IMR-90 (cell line): ENCODE data around the gene PIAS4. TPM values are rescaled to one million over a fixed set of nuclear protein-coding genes. Genes with fewer than 3 reads are reported as not detected.

ENCODE experiments used
- ATAC-seq: fragments of 200-7000 bp; cut with Tn5 transposase; 2 replicates; pipeline ENCODE4 v1.9.1; 2020; ENCODE audit warnings: low read depth, mild to moderate bottlenecking, moderate library complexity
- BruUV-seq: library from RNA; stranded (reverse); fragments of 400-500 nt; replicated peaks from 2 replicates; lab custom pipeline; 2021; lab: Mats Ljungman, UMichigan
- CTCF ChIA-PET: fragments of 300-600 bp; formaldehyde crosslinking; extraction: SDS; loops from one replicate; lab custom pipeline; 2021; ENCODE audit warnings: antibody characterized with exemption; lab: Yijun Ruan, JAX
- POLR2A ChIA-PET: fragments of 300-600 bp; sonication (Branson Sonifier 250); formaldehyde crosslinking; loops from one replicate; lab custom pipeline; 2022; ENCODE audit warnings: antibody characterized with exemption; ENCODE audit not compliant: unreplicated experiment; lab: Charles Lee
- DNase-seq: peaks from one replicate; pipeline ENCODE4 v3.0.0; 2013
- H2AFZ ChIP-seq: replicated peaks from 2 replicates; pipeline ENCODE3; 2013; ENCODE audit warnings: low read length, mild to moderate bottlenecking; ENCODE audit not compliant: poor library complexity
- H2AK5ac ChIP-seq: 2 replicates; pipeline ENCODE4 v1.6.1; 2013; ENCODE audit warnings: low read depth, low read length, inconsistent platforms
- H2AK9ac ChIP-seq: replicated peaks from 2 replicates; pipeline ENCODE3; 2013; ENCODE audit warnings: mild to moderate bottlenecking, low read depth, low read length, moderate library complexity; ENCODE audit not compliant: poor library complexity
- H2BK120ac ChIP-seq: 2 replicates; pipeline ENCODE4 v1.6.1; 2013; ENCODE audit warnings: low read depth, low read length, inconsistent platforms
- H2BK15ac ChIP-seq: 3 replicates; pipeline ENCODE4 v1.6.1; 2013; ENCODE audit warnings: low read depth, low read length, inconsistent platforms
- H2BK20ac ChIP-seq: 2 replicates; pipeline ENCODE4 v1.6.1; 2013; ENCODE audit warnings: low read depth, mild to moderate bottlenecking, inconsistent platforms, low read length, moderate library complexity
- H2BK5ac ChIP-seq: 2 replicates; pipeline ENCODE4 v1.6.1; 2013; ENCODE audit warnings: mild to moderate bottlenecking, low read depth, low read length, inconsistent platforms; ENCODE audit not compliant: poor library complexity, severe bottlenecking
- H3K14ac ChIP-seq: replicated peaks from 2 replicates; pipeline ENCODE4 v1.6.1; 2013; ENCODE audit warnings: low read depth, low read length, inconsistent platforms
- H3K18ac ChIP-seq: 2 replicates; pipeline ENCODE4 v1.6.1; 2013; ENCODE audit warnings: low read depth, low read length, control low read depth
- H3K23ac ChIP-seq: 2 replicates; pipeline ENCODE4 v1.6.1; 2013; ENCODE audit warnings: low read depth, low read length, inconsistent platforms
- H3K27ac ChIP-seq: 2 replicates; pipeline ENCODE4 v1.5.1; 2013; ENCODE audit warnings: mild to moderate bottlenecking, control low read depth, low read length; ENCODE audit not compliant: insufficient read depth
- H3K27me3 ChIP-seq: 2 replicates; pipeline ENCODE4 v1.6.1; 2013; ENCODE audit warnings: low read length; ENCODE audit not compliant: control insufficient read depth, insufficient read depth
- H3K36me3 ChIP-seq: 2 replicates; pipeline ENCODE4 v1.6.1; 2013; ENCODE audit warnings: low read length, mixed read lengths; ENCODE audit not compliant: control insufficient read depth, insufficient read depth
- H3K4ac ChIP-seq: 2 replicates; pipeline ENCODE4 v1.6.1; 2013; ENCODE audit warnings: low read depth, low read length, inconsistent platforms
- H3K4me1 ChIP-seq: 2 replicates; pipeline ENCODE4 v1.6.1; 2013; ENCODE audit warnings: low read length, mixed read lengths; ENCODE audit not compliant: control insufficient read depth, insufficient read depth
- H3K4me2 ChIP-seq: 2 replicates; pipeline ENCODE4 v1.6.1; 2013; ENCODE audit warnings: low read depth, mild to moderate bottlenecking, control low read depth, low read length, moderate library complexity
- H3K4me3 ChIP-seq: 2 replicates; pipeline ENCODE4 v1.5.1; 2013; ENCODE audit warnings: low read depth, mild to moderate bottlenecking, control low read depth, low read length, moderate library complexity; ENCODE audit not compliant: insufficient read depth
- H3K56ac ChIP-seq: 2 replicates; pipeline ENCODE4 v1.6.1; 2013; ENCODE audit warnings: low read length, inconsistent platforms; ENCODE audit not compliant: insufficient read depth; ENCODE audit errors: extremely low read depth
- H3K79me1 ChIP-seq, 2 experiments: 2 replicates each; pipeline ENCODE4 v1.6.1; 2013; ENCODE audit warnings: low read length in 2 of 2, inconsistent platforms in 1 of 2, low read depth in 1 of 2
- H3K9ac ChIP-seq: 2 replicates; pipeline ENCODE4 v1.6.1; 2013; ENCODE audit warnings: low read depth, low read length, control low read depth
- H3K9me1 ChIP-seq: 2 replicates; pipeline ENCODE4 v1.6.1; 2013; ENCODE audit warnings: low read length, inconsistent platforms; ENCODE audit not compliant: insufficient read depth
- H3K9me3 ChIP-seq: 2 replicates; pipeline ENCODE4 v1.6.1; 2013; ENCODE audit warnings: low read length; ENCODE audit not compliant: control insufficient read depth, insufficient read depth
- H4K20me1 ChIP-seq: 2 replicates; pipeline ENCODE4 v1.6.1; 2013; ENCODE audit warnings: low read length, inconsistent platforms; ENCODE audit not compliant: insufficient read depth
- H4K5ac ChIP-seq: 2 replicates; pipeline ENCODE4 v1.6.1; 2013; ENCODE audit warnings: mild to moderate bottlenecking, low read depth, low read length, control low read depth
- H4K8ac ChIP-seq, 2 experiments: 2 replicates each; pipeline ENCODE4 v1.6.1; 2013; ENCODE audit warnings: low read depth in 2 of 2, low read length in 2 of 2, control low read depth in 1 of 2, inconsistent platforms in 1 of 2
- H4K91ac ChIP-seq: 2 replicates; pipeline ENCODE4 v1.6.1; 2013; ENCODE audit warnings: low read depth, low read length, inconsistent platforms; ENCODE audit not compliant: insufficient read depth
- BHLHE40 ChIP-seq: fragments of 150-350 bp; IDR thresholded peaks from 2 replicates; pipeline ENCODE4 v1.6.1; 2016; ENCODE audit warnings: mild to moderate bottlenecking, low read depth, low read length
- CEBPB ChIP-seq: IDR thresholded peaks from 2 replicates; pipeline ENCODE4 v1.6.1; 2012; ENCODE audit warnings: low read depth, low read length, improper control_type of control experiment
- ELK1 ChIP-seq: fragments of 150-350 bp; IDR thresholded peaks from 2 replicates; pipeline ENCODE4 v1.6.1; 2016; ENCODE audit warnings: low read depth, mild to moderate bottlenecking, low read length, moderate library complexity, borderline replicate concordance
- FOS ChIP-seq: fragments of 150-350 bp; IDR thresholded peaks from 2 replicates; pipeline ENCODE4 v1.6.1; 2016; ENCODE audit warnings: low read depth, low read length
- MAFK ChIP-seq: IDR thresholded peaks from 2 replicates; pipeline ENCODE4 v1.6.1; 2012; ENCODE audit warnings: low read depth, low read length, improper control_type of control experiment
- MAZ ChIP-seq: IDR thresholded peaks from 2 replicates; pipeline ENCODE4 v1.6.1; 2012; ENCODE audit warnings: low read depth, mild to moderate bottlenecking, low read length, improper control_type of control experiment, moderate library complexity, borderline replicate concordance
- MXI1 ChIP-seq: IDR thresholded peaks from 2 replicates; pipeline ENCODE4 v1.6.1; 2012; ENCODE audit warnings: low read depth, mild to moderate bottlenecking, low read length, moderate library complexity, borderline replicate concordance
- NFE2L2 ChIP-seq: fragments of 150-350 bp; IDR thresholded peaks from 2 replicates; pipeline ENCODE4 v1.6.1; 2016; ENCODE audit warnings: low read depth, mild to moderate bottlenecking, low read length
- POLR2A ChIP-seq: IDR thresholded peaks from 2 replicates; pipeline ENCODE4 v1.6.1; 2012; ENCODE audit warnings: mild to moderate bottlenecking, low read depth, low read length
- RAD21 ChIP-seq: IDR thresholded peaks from 2 replicates; pipeline ENCODE4 v1.6.1; 2012; ENCODE audit warnings: low read length, improper control_type of control experiment
- RFX5 ChIP-seq: IDR thresholded peaks from 2 replicates; pipeline ENCODE4 v1.8.0; 2012; ENCODE audit warnings: low read depth, mild to moderate bottlenecking, low read length, moderate library complexity
- SMC3 ChIP-seq: fragments of 150-350 bp; IDR thresholded peaks from 2 replicates; pipeline ENCODE4 v1.6.1; 2016; ENCODE audit warnings: low read depth, mild to moderate bottlenecking, antibody characterized with exemption, low read length, moderate library complexity
- WGBS, 2 experiments: methylation state at CpG; one replicate each; pipeline versions ENCODE4 v1.1.5 to v1.1.7; 2013; ENCODE audit warnings: missing lambda C conversion rate in 2 of 2; ENCODE audit not compliant: insufficient read length in 1 of 2; ENCODE audit errors: extremely low coverage in 2 of 2; 5-methylcytosine and 5-hydroxymethylcytosine counted together
- dilution Hi-C: fragments of 300-500 bp; cut with HindIII; formaldehyde crosslinking; loops from one replicate; pipeline ENCODE4 v1.14.3; 2018; ENCODE audit warnings: low sequenced_read_pairs; ENCODE audit not compliant: unreplicated experiment
- in situ Hi-C: fragments of 300-500 bp; cut with MboI; formaldehyde crosslinking; loops from 3 replicates; pipeline ENCODE4 v1.14.3; 2019; ENCODE audit warnings: low sequenced_read_pairs, inconsistent platforms, mixed read lengths
- intact Hi-C: fragments of 100-400 bp; cut with micrococcal nuclease; formaldehyde crosslinking; loops from 2 replicates; pipeline ENCODE4 v1.10.0; 2022
- polyA plus RNA-seq, 3 experiments: library from polyadenylated mRNA; depleted of rRNA; stranded (reverse); fragments of >200 nt; gene quantifications; 2 replicates each; pipeline ENCODE4 v1.2.3, GENCODE V29; 2012; ENCODE audit warnings: low replicate concordance in 1 of 3
- total RNA-seq: library from RNA; depleted of rRNA; stranded (reverse); fragments of >200 nt; gene quantifications from 2 replicates; pipeline ENCODE4 v1.2.3, GENCODE V29; 2012
- TF ChIP-seq, protein P1 (sequence below): fragments of 150-350 bp; IDR thresholded peaks from 2 replicates; pipeline ENCODE4 v1.6.1; 2017; ENCODE audit warnings: mild to moderate bottlenecking, antibody characterized with exemption, low read length, low read depth
- TF ChIP-seq, protein P2 (sequence below): conservative IDR thresholded peaks from 2 replicates; pipeline ENCODE4 v1.5.1; 2012; ENCODE audit warnings: mild to moderate bottlenecking, low read depth, low read length, improper control_type of control experiment

Gene PIAS4
- total and polyA plus RNA-seq, 2 of the 4 experiments (the other 2 are of a cell fraction) = 12.1 to 13.6 TPM

DNA sequence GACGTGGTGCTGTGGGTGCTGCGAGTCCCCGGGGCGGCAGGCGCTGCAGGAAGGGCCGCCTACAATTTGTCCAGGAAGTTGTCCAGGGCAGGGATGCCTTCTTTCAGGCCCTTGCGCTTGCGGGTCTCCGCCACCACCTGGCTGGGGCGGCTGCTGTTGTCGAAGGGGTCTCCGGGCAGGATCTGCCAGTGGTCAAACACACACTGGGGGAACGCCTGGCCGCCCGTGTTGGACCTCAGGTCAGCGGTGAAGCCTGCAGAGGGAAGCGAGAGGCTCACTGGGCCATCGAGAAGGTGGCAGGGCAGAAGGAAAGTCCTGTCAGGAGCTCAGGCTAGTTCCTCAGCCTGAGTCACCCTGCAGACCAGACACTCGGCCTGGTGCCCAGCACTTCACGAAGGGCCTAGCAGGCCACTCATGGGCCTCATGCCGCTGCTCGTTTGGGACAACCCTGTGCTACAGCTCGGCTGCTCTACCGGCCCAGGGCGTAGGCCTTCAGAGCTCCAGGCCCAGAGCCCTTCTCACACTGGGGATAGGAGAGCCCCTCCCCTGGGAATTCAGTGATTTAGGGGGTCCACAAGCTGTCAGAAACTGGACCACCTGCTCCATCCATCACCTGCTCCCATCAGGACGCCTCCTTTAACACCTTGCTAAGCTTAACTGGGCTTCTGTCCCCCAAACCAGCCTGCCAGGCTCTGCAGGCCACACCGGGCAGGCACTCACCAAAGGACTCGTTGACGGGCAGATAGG is 30.9 kb upstream of the PIAS4 start:
- in situ Hi-C loops = no loop called here
- no peak overlapping the region for H4K91ac ChIP-seq
- dilution Hi-C loops = no loop called here
- H3K79me1 ChIP-seq = peaks cover 14 to 63% of the 10 kb centered on the region in 2 experiments
- 91% methylated on average over 16 of the region's 29 CpGs; no CpG with 5 or more reads in 1 of the 2 experiments for WGBS, 2 experiments
- H2AFZ ChIP-seq = peak overlapping the region; percentile 51
- no peak overlapping the region for H3K18ac ChIP-seq
- peaks cover 67% of the 10 kb centered on the region for H3K36me3 ChIP-seq
- TSS peak; percentile 92 for BruUV-seq
- no peak overlapping the region for H3K4me3 ChIP-seq
- no peak overlapping the region for H2AK9ac ChIP-seq
- H3K4ac ChIP-seq = no peak overlapping the region
- CTCF ChIA-PET = no interaction called here
- no peaks in the 10 kb centered on the region for H3K9me3 ChIP-seq
- no peak overlapping the region for H3K27ac ChIP-seq
- H3K14ac ChIP-seq = no peak overlapping the region
- POLR2A ChIA-PET = no interaction called here
- no peak overlapping the region for H4K8ac ChIP-seq
- no peak overlapping the region for H3K23ac ChIP-seq
- H3K27me3 ChIP-seq = no peaks in the 10 kb centered on the region
- H2BK120ac ChIP-seq = no peak overlapping the region
- intact Hi-C loops = no loop called here
- H2BK20ac ChIP-seq = no peak overlapping the region
- TF ChIP-seq SMC3 (no peak), NFE2L2 (no peak), MAZ (no peak), BHLHE40 (no peak), RFX5 (no peak), RAD21 (no peak), POLR2A (no peak), CEBPB (no peak), MXI1 (no peak), MAFK (no peak), FOS (no peak), ELK1 (no peak)
- TF ChIP-seq, protein P1, sequence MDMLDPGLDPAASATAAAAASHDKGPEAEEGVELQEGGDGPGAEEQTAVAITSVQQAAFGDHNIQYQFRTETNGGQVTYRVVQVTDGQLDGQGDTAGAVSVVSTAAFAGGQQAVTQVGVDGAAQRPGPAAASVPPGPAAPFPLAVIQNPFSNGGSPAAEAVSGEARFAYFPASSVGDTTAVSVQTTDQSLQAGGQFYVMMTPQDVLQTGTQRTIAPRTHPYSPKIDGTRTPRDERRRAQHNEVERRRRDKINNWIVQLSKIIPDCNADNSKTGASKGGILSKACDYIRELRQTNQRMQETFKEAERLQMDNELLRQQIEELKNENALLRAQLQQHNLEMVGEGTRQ = no peak
- TF ChIP-seq, protein P2, sequence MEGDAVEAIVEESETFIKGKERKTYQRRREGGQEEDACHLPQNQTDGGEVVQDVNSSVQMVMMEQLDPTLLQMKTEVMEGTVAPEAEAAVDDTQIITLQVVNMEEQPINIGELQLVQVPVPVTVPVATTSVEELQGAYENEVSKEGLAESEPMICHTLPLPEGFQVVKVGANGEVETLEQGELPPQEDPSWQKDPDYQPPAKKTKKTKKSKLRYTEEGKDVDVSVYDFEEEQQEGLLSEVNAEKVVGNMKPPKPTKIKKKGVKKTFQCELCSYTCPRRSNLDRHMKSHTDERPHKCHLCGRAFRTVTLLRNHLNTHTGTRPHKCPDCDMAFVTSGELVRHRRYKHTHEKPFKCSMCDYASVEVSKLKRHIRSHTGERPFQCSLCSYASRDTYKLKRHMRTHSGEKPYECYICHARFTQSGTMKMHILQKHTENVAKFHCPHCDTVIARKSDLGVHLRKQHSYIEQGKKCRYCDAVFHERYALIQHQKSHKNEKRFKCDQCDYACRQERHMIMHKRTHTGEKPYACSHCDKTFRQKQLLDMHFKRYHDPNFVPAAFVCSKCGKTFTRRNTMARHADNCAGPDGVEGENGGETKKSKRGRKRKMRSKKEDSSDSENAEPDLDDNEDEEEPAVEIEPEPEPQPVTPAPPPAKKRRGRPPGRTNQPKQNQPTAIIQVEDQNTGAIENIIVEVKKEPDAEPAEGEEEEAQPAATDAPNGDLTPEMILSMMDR = no peak
- H3K4me2 ChIP-seq = no peak overlapping the region
- no peak for DNase-seq
- no peak overlapping the region for H4K5ac ChIP-seq
- H3K9me1 ChIP-seq = peaks cover 11% of the 10 kb centered on the region; the same call in 1 of the 2 replicates
- H2BK5ac ChIP-seq = no peak overlapping the region
- no peaks in the 10 kb centered on the region for H3K4me1 ChIP-seq
- H2AK5ac ChIP-seq = no peak overlapping the region
- peaks cover 82% of the 10 kb centered on the region for H4K20me1 ChIP-seq
- H3K9ac ChIP-seq = no peak overlapping the region
- H3K56ac ChIP-seq = no peak overlapping the region
- H2BK15ac ChIP-seq = no peak overlapping the region
- ATAC-seq = no peak
